GM12892 (cell line): ENCODE data around the gene IFRD1.

Experiments
- POLR2A ChIP-seq: IDR thresholded peaks from 2 replicates; pipeline ENCODE4 v1.6.1; 2011; ENCODE audit warnings: low read depth, low read length, control low read depth
- POLR2AphosphoS5 ChIP-seq: IDR thresholded peaks from 2 replicates; pipeline ENCODE4 v1.6.1; 2011; ENCODE audit warnings: low read depth, low read length, control low read depth
- TAF1 ChIP-seq: IDR thresholded peaks from 2 replicates; pipeline ENCODE4 v1.6.1; 2011; ENCODE audit warnings: low read depth, mild to moderate bottlenecking, control low read depth, low read length, borderline replicate concordance

DNA sequence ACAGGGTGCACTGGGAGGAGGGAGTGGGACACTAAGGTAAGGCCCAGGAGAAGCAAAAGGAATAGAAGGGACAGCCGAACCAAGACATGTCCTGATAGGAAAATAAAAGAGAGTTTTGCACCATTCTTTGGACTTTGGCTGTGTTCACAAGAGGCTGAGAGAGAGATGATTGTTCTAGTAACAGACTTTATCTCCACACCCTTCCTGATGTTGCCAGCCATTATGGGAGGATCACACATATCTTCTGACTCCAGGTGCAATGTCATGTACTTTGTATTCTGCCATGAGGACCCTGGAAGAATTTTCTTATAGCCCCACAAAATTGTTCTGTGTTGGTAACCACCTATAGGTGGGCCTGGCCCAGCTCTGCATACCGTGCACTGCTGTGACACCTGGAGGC lies 41.9 kb downstream of the IFRD1 start:
- no peak for TF ChIP-seq POLR2AphosphoS5
- no peak for TF ChIP-seq POLR2A
- TF ChIP-seq TAF1, result no peak
